K562 (cell line): ENCODE results near the gene P2RX3. TPM values are rescaled to one million over a fixed set of nuclear protein-coding genes. Genes with fewer than 3 reads are reported as not detected.
A peak's percentile ranks its signal among the peaks of the same experiment; 100 is the strongest.

Experiments
- CHD1 ChIP-seq: fragments of 200-600 bp; sonication (generic); IDR thresholded peaks from one replicate; pipeline ENCODE4 v1.6.1; 2012; ENCODE audit warnings: mild to moderate bottlenecking, moderate library complexity, low read length, inconsistent platforms
- CXXC5 ChIP-seq: fragments of 250-450 bp; sonication (Bioruptor Pico); IDR thresholded peaks from 2 replicates; pipeline ENCODE4 v1.8.0; 2022; ENCODE audit warnings: inconsistent platforms, mild to moderate bottlenecking, moderate library complexity
- FOS ChIP-seq: IDR thresholded peaks from 3 replicates; pipeline ENCODE4 v1.6.1; 2011; ENCODE audit not compliant: insufficient read length; ENCODE audit errors: extremely low read depth
- FOSL1 ChIP-seq: fragments of 200-800 bp; sonication (Bioruptor generic); conservative IDR thresholded peaks from 2 replicates; pipeline ENCODE4 v1.6.1; 2016; ENCODE audit warnings: missing genetic modification characterization, missing compliant biosample characterization
- KDM5B ChIP-seq: fragments of 200-600 bp; sonication (generic); IDR thresholded peaks from 2 replicates; pipeline ENCODE4 v1.6.1; 2012; ENCODE audit warnings: low read depth, mild to moderate bottlenecking, moderate library complexity, low read length, control low read depth, inconsistent platforms; ENCODE audit not compliant: insufficient replicate concordance
- MCM5 ChIP-seq: fragments of 450-650 bp; IDR thresholded peaks from 2 replicates; pipeline ENCODE4 v1.6.1; 2016; ENCODE audit warnings: low read depth
- NR1H2 ChIP-seq: sonication (generic); formaldehyde crosslinking; IDR thresholded peaks from 2 replicates; pipeline ENCODE4 v1.4.0; 2020; ENCODE audit warnings: mild to moderate bottlenecking, missing genetic modification reagents
- NRF1 ChIP-seq, 2 experiments: fragments of 450-650 bp; IDR thresholded peaks in 1 of 2; conservative IDR thresholded peaks in 1 of 2; 2 replicates each; pipeline ENCODE4 v1.6.1; 2014; ENCODE audit warnings: mild to moderate bottlenecking in 2 of 2
- TSC22D4 ChIP-seq: fragments of 450-650 bp; IDR thresholded peaks from 2 replicates; pipeline ENCODE4 v1.6.1; 2016; ENCODE audit warnings: missing genetic modification characterization, missing biosample characterization, control low read depth
- YY1 ChIP-seq, 3 experiments: IDR thresholded peaks; 2 replicates each; pipeline ENCODE4 v1.6.1; 2011; ENCODE audit warnings: low read length in 2 of 3, mild to moderate bottlenecking in 2 of 3, moderate library complexity in 2 of 3, borderline replicate concordance in 1 of 3, control low read depth in 1 of 3, low read depth in 1 of 3; ENCODE audit not compliant: insufficient read depth in 3 of 3, insufficient replicate concordance in 2 of 3, control insufficient read depth in 1 of 3, insufficient read length in 1 of 3; ENCODE audit errors: extremely low read depth in 1 of 3
- ZEB2 ChIP-seq: fragments of 450-650 bp; IDR thresholded peaks from 2 replicates; pipeline ENCODE4 v1.6.1; 2016
- polyA plus RNA-seq, 8 experiments: library from polyadenylated mRNA; depleted of rRNA in 4 of 8; stranded (reverse) in 5 of 8; unstranded in 3 of 8; fragments of >200 nt; fragmentation: Nextera tagmentation in 2 of 8; fragmentation: Illumina TruSeq in 1 of 8; extraction: Ambion mirVana in 2 of 8; extraction: Trizol in 1 of 8; gene quantifications; 2 replicates each; pipeline versions ENCODE4 v1.2.1 to v1.2.3, GENCODE V29; 2011 to 2014; ENCODE audit warnings: inconsistent platforms in 1 of 8, missing spikeins in 1 of 8
- total RNA-seq, 7 experiments: library from RNA; depleted of rRNA in 6 of 7; stranded (reverse); fragments of >200 nt in 6 of 7; fragmentation: Illumina TruSeq in 2 of 7; extraction: Trizol in 2 of 7; gene quantifications; 2 replicates each; pipeline versions ENCODE4 v1.2.1 to v1.2.3, GENCODE V29; 2011 to 2021; ENCODE audit warnings: low replicate concordance in 1 of 7
- TF ChIP-seq, protein P1 (sequence below): sonication (generic); formaldehyde crosslinking; IDR thresholded peaks from 2 replicates; pipeline ENCODE4 v1.8.0; 2022; ENCODE audit warnings: missing genetic modification reagents, mild to moderate bottlenecking, borderline replicate concordance
- TF ChIP-seq, protein P2 (sequence below): IDR thresholded peaks from 3 replicates; pipeline ENCODE4 v1.6.1; 2011; ENCODE audit warnings: borderline replicate concordance, mild to moderate bottlenecking, moderate library complexity; ENCODE audit not compliant: insufficient read length; ENCODE audit errors: extremely low read depth
- TF ChIP-seq, protein P3 (sequence below): conservative IDR thresholded peaks from 2 replicates; pipeline ENCODE4 v1.6.1; 2011; ENCODE audit warnings: low read depth, mild to moderate bottlenecking, low read length; ENCODE audit not compliant: control insufficient read depth
- TF ChIP-seq, protein P4 (sequence below): sonication (generic); formaldehyde crosslinking; IDR thresholded peaks from 2 replicates; pipeline ENCODE4 v1.8.1; 2022; ENCODE audit warnings: missing genetic modification reagents
- TF ChIP-seq, protein P5 (sequence below): sonication (generic); formaldehyde crosslinking; IDR thresholded peaks from 2 replicates; pipeline ENCODE4 v1.8.0; 2023; ENCODE audit warnings: mild to moderate bottlenecking, missing genetic modification reagents

The P2RX3 gene
- total and polyA plus RNA-seq, 9 of the 15 experiments (the other 6 are each of a cell fraction or from before 2014, with no cell fraction given) = not detected

DNA sequence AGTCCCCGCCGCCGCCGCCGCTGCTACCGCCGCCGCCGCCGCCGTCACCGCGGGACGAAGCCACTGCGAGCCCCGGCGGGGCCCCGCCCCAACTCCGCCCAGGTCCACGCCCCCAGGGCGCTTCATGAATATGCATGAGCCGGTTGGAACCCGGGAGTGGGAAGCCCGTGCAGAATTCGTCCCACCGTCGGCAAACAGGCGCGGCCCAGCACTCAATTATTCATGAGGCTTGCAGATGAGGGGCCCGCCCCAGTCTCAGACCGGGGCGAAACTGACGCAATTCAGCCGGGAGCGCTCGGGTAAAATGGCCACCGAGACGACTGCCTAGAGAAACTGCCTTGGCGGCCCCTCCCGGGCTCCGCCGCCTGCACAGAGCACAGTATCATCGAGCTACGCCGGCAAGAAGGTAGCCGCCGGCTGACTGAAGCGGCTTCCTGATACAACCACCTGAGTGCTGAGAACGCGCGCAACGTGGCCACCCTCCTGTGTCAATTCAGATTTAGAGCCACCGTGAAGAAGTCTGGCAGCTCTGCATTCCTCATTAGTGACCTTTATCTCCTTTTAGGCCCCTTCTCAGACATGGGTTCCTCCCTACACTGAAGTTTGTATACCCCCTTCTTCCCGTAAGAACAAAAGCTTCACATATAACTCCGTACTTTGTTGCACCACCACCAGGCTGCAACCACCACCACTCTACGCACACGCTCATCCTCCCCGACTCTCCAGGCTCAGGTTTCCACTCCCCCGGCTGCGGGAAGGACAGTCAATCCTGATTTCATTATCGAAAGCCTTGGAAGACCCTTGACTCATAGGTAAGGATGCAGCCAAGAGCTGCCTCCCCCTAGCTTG lies 13.0 kb upstream of the P2RX3 start, which contains the start of gene TNKS1BP1 (continued):
- TF ChIP-seq, protein P1, sequence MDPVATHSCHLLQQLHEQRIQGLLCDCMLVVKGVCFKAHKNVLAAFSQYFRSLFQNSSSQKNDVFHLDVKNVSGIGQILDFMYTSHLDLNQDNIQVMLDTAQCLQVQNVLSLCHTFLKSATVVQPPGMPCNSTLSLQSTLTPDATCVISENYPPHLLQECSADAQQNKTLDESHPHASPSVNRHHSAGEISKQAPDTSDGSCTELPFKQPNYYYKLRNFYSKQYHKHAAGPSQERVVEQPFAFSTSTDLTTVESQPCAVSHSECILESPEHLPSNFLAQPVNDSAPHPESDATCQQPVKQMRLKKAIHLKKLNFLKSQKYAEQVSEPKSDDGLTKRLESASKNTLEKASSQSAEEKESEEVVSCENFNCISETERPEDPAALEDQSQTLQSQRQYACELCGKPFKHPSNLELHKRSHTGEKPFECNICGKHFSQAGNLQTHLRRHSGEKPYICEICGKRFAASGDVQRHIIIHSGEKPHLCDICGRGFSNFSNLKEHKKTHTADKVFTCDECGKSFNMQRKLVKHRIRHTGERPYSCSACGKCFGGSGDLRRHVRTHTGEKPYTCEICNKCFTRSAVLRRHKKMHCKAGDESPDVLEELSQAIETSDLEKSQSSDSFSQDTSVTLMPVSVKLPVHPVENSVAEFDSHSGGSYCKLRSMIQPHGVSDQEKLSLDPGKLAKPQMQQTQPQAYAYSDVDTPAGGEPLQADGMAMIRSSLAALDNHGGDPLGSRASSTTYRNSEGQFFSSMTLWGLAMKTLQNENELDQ (CRISPR knock-in tag) = no peak
- TF ChIP-seq, protein P2, sequence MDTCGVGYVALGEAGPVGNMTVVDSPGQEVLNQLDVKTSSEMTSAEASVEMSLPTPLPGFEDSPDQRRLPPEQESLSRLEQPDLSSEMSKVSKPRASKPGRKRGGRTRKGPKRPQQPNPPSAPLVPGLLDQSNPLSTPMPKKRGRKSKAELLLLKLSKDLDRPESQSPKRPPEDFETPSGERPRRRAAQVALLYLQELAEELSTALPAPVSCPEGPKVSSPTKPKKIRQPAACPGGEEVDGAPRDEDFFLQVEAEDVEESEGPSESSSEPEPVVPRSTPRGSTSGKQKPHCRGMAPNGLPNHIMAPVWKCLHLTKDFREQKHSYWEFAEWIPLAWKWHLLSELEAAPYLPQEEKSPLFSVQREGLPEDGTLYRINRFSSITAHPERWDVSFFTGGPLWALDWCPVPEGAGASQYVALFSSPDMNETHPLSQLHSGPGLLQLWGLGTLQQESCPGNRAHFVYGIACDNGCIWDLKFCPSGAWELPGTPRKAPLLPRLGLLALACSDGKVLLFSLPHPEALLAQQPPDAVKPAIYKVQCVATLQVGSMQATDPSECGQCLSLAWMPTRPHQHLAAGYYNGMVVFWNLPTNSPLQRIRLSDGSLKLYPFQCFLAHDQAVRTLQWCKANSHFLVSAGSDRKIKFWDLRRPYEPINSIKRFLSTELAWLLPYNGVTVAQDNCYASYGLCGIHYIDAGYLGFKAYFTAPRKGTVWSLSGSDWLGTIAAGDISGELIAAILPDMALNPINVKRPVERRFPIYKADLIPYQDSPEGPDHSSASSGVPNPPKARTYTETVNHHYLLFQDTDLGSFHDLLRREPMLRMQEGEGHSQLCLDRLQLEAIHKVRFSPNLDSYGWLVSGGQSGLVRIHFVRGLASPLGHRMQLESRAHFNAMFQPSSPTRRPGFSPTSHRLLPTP = no peak
- TF ChIP-seq CXXC5 (CRISPR knock-in tag) (peak; percentile 71), FOSL1 (tag) (peak; percentile 58), KDM5B (peak; percentile 83), ZEB2 (0 out of 2 replicates have a peak, but pooled peaks have one; percentile 24), FOS (no peak), NRF1 (conservative IDR thresholded peaks at IDR 0.05 in 1 of 2, IDR thresholded peaks at IDR 0.05 in 1 of 2) (peak; percentile 78 to 81), NR1H2 (CRISPR knock-in tag) (no peak), YY1 (IDR thresholded peaks at IDR 0.05; ENCODE audit: borderline replicate concordance in 1 of 3, control insufficient read depth in 1 of 3, extremely low read depth in 1 of 3, insufficient read depth in 3 of 3, insufficient read length in 1 of 3, insufficient replicate concordance in 2 of 3, low read depth in 1 of 3, low read length in 2 of 3) (peak; percentile 57 to 94 (median 84)), MCM5 (no peak), TSC22D4 (tag) (no peak), CHD1 (no peak)
- TF ChIP-seq, protein P3, sequence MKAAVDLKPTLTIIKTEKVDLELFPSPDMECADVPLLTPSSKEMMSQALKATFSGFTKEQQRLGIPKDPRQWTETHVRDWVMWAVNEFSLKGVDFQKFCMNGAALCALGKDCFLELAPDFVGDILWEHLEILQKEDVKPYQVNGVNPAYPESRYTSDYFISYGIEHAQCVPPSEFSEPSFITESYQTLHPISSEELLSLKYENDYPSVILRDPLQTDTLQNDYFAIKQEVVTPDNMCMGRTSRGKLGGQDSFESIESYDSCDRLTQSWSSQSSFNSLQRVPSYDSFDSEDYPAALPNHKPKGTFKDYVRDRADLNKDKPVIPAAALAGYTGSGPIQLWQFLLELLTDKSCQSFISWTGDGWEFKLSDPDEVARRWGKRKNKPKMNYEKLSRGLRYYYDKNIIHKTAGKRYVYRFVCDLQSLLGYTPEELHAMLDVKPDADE = peak; percentile 55; the same call in 1 of the 2 replicates
- TF ChIP-seq, protein P4, sequence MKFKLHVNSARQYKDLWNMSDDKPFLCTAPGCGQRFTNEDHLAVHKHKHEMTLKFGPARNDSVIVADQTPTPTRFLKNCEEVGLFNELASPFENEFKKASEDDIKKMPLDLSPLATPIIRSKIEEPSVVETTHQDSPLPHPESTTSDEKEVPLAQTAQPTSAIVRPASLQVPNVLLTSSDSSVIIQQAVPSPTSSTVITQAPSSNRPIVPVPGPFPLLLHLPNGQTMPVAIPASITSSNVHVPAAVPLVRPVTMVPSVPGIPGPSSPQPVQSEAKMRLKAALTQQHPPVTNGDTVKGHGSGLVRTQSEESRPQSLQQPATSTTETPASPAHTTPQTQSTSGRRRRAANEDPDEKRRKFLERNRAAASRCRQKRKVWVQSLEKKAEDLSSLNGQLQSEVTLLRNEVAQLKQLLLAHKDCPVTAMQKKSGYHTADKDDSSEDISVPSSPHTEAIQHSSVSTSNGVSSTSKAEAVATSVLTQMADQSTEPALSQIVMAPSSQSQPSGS (CRISPR knock-in tag) = no peak
- TF ChIP-seq, protein P5, sequence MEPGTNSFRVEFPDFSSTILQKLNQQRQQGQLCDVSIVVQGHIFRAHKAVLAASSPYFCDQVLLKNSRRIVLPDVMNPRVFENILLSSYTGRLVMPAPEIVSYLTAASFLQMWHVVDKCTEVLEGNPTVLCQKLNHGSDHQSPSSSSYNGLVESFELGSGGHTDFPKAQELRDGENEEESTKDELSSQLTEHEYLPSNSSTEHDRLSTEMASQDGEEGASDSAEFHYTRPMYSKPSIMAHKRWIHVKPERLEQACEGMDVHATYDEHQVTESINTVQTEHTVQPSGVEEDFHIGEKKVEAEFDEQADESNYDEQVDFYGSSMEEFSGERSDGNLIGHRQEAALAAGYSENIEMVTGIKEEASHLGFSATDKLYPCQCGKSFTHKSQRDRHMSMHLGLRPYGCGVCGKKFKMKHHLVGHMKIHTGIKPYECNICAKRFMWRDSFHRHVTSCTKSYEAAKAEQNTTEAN (CRISPR knock-in tag) = 0 out of 2 replicates have a peak, but pooled peaks have one; percentile 42
